Measurements from ENCODE around the gene NRBF2. TPM values are rescaled to one million over a fixed set of nuclear protein-coding genes. Genes with fewer than 3 reads are reported as not detected.

Gene NRBF2
- total and polyA plus RNA-seq, 9 of the 15 experiments (the other 6 are each of a cell fraction or from before 2014, with no cell fraction given), result 20.8 to 52.1 (median 30.5) TPM

DNA sequence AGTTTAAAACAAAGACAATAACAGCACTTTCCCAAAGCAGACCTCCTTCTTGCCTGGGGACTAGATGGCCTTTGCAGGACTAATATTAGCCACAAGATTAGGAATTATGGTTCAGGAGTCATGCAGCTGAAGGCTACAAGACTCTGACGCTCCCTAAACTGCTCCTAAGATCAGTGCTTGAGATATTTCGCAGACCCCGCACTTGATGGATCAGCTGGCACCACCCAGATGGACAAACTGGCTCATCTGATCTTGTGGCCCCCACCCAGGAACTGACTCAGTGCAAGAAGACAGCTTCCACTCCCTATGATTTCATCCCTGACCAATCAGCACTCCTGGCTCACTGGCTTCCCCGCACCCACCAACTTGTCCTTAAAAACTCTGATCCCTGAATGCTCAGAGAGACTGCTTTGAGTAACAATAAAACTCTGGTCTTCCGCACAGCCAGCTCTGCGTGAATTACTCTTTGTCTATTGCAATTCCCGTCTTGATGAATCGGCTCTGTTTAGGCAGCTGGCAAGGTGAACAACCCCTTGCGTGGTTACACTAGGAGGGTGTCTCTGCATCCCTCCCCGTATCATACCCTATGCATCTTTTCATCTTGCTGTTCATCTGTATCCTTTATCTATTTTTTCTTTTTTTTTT, 26.9 kb upstream of the NRBF2 start (continued):
- TF ChIP-seq, protein P1, sequence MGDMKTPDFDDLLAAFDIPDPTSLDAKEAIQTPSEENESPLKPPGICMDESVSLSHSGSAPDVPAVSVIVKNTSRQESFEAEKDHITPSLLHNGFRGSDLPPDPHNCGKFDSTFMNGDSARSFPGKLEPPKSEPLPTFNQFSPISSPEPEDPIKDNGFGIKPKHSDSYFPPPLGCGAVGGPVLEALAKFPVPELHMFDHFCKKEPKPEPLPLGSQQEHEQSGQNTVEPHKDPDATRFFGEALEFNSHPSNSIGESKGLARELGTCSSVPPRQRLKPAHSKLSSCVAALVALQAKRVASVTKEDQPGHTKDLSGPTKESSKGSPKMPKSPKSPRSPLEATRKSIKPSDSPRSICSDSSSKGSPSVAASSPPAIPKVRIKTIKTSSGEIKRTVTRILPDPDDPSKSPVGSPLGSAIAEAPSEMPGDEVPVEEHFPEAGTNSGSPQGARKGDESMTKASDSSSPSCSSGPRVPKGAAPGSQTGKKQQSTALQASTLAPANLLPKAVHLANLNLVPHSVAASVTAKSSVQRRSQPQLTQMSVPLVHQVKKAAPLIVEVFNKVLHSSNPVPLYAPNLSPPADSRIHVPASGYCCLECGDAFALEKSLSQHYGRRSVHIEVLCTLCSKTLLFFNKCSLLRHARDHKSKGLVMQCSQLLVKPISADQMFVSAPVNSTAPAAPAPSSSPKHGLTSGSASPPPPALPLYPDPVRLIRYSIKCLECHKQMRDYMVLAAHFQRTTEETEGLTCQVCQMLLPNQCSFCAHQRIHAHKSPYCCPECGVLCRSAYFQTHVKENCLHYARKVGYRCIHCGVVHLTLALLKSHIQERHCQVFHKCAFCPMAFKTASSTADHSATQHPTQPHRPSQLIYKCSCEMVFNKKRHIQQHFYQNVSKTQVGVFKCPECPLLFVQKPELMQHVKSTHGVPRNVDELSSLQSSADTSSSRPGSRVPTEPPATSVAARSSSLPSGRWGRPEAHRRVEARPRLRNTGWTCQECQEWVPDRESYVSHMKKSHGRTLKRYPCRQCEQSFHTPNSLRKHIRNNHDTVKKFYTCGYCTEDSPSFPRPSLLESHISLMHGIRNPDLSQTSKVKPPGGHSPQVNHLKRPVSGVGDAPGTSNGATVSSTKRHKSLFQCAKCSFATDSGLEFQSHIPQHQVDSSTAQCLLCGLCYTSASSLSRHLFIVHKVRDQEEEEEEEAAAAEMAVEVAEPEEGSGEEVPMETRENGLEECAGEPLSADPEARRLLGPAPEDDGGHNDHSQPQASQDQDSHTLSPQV (IDR thresholded peaks at IDR 0.05), result peak; percentile 44
- TF ChIP-seq, protein P2, sequence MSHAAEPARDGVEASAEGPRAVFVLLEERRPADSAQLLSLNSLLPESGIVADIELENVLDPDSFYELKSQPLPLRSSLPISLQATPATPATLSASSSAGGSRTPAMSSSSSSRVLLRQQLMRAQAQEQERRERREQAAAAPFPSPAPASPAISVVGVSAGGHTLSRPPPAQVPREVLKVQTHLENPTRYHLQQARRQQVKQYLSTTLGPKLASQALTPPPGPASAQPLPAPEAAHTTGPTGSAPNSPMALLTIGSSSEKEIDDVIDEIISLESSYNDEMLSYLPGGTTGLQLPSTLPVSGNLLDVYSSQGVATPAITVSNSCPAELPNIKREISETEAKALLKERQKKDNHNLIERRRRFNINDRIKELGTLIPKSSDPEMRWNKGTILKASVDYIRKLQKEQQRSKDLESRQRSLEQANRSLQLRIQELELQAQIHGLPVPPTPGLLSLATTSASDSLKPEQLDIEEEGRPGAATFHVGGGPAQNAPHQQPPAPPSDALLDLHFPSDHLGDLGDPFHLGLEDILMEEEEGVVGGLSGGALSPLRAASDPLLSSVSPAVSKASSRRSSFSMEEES (CRISPR knock-in tag; IDR thresholded peaks at IDR 0.05), result no peak
- TF ChIP-seq ZSCAN32 (CRISPR knock-in tag; IDR thresholded peaks at IDR 0.05) (no peak), SRSF1 (IDR thresholded peaks at IDR 0.05; ENCODE audit: low read depth, low read length) (no peak), ZNF134 (CRISPR knock-in tag; conservative IDR thresholded peaks at IDR 0.05) (no peak), HNRNPH1 (optimal IDR thresholded peaks at IDR 0.05; ENCODE audit: low read depth, low read length) (no peak), ZNF274 (IDR thresholded peaks at IDR 0.05; ENCODE audit: borderline replicate concordance, low read depth, low read length) (no peak), XRCC5 (IDR thresholded peaks at IDR 0.05; ENCODE audit: low read depth, low read length) (no peak)
- TF ChIP-seq, protein P3, sequence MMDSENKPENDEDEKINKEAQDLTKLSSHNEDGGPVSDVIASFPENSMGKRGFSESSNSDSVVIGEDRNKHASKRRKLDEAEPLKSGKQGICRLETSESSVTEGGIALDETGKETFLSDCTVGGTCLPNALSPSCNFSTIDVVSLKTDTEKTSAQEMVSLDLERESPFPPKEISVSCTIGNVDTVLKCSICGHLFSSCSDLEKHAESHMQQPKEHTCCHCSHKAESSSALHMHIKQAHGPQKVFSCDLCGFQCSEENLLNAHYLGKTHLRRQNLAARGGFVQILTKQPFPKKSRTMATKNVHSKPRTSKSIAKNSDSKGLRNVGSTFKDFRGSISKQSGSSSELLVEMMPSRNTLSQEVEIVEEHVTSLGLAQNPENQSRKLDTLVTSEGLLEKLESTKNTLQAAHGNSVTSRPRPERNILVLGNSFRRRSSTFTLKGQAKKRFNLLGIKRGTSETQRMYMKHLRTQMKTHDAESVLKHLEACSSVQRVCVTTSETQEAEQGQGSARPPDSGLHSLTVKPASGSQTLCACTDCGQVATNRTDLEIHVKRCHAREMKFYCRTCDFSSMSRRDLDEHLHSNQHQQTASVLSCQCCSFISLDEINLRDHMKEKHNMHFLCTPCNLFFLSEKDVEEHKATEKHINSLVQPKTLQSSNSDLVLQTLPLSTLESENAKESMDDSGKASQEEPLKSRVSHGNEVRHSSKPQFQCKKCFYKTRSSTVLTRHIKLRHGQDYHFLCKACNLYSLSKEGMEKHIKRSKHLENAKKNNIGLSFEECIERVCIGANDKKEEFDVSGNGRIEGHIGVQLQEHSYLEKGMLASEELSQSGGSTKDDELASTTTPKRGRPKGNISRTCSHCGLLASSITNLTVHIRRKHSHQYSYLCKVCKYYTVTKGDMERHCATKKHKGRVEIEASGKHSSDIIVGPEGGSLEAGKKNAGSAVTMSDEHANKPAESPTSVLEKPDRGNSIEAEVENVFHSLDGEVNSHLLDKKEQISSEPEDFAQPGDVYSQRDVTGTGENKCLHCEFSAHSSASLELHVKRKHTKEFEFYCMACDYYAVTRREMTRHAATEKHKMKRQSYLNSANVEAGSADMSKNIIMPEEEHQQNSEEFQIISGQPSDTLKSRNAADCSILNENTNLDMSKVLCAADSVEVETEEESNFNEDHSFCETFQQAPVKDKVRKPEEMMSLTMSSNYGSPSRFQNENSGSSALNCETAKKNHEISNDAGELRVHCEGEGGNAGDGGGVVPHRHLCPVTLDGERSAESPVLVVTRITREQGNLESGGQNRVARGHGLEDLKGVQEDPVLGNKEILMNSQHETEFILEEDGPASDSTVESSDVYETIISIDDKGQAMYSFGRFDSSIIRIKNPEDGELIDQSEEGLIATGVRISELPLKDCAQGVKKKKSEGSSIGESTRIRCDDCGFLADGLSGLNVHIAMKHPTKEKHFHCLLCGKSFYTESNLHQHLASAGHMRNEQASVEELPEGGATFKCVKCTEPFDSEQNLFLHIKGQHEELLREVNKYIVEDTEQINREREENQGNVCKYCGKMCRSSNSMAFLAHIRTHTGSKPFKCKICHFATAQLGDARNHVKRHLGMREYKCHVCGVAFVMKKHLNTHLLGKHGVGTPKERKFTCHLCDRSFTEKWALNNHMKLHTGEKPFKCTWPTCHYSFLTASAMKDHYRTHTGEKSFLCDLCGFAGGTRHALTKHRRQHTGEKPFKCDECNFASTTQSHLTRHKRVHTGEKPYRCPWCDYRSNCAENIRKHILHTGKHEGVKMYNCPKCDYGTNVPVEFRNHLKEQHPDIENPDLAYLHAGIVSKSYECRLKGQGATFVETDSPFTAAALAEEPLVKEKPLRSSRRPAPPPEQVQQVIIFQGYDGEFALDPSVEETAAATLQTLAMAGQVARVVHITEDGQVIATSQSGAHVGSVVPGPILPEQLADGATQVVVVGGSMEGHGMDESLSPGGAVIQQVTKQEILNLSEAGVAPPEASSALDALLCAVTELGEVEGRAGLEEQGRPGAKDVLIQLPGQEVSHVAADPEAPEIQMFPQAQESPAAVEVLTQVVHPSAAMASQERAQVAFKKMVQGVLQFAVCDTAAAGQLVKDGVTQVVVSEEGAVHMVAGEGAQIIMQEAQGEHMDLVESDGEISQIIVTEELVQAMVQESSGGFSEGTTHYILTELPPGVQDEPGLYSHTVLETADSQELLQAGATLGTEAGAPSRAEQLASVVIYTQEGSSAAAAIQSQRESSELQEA (IDR thresholded peaks at IDR 0.05; ENCODE audit: low read depth), result no peak
- TF ChIP-seq, protein P4, sequence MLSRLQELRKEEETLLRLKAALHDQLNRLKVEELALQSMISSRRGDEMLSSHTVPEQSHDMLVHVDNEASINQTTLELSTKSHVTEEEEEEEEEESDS (CRISPR knock-in tag; IDR thresholded peaks at IDR 0.05), result no peak
- TF ChIP-seq, protein P5, sequence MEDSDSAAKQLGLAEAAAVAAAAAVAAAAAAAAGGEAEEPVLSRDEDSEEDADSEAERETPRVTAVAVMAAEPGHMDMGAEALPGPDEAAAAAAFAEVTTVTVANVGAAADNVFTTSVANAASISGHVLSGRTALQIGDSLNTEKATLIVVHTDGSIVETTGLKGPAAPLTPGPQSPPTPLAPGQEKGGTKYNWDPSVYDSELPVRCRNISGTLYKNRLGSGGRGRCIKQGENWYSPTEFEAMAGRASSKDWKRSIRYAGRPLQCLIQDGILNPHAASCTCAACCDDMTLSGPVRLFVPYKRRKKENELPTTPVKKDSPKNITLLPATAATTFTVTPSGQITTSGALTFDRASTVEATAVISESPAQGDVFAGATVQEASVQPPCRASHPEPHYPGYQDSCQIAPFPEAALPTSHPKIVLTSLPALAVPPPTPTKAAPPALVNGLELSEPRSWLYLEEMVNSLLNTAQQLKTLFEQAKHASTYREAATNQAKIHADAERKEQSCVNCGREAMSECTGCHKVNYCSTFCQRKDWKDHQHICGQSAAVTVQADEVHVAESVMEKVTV (CRISPR knock-in tag; IDR thresholded peaks at IDR 0.05), result no peak
